OCI-M2 (cell line): ENCODE measurements around the gene RIPK1.

Experiments
- DNase-seq: peaks from one replicate; lab custom pipeline; 2025; ENCODE audit not compliant: unreplicated experiment; lab: John Stamatoyannopoulos, UW

The RIPK1 gene

DNA sequence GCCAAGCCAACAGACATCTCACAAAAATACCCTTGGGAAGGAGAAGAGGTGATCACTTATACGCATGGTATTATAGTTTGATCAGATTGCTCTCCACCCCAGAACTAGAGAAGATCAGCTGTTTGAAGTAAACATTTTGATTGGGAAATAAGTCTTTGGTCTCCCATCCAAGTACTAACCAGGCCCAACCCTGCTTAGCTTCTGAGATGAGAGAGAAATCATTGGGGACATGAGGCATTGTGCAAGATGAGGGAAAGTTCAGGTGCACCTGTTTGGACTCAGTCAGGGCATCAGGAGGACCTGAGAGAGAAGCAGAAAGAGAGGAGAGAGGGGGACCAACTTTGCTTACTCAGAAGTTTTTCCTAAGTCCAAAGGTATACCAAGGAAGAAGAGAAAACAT is 11.4 kb downstream of the RIPK1 start:
- DNase-seq, result no peak

DNA sequence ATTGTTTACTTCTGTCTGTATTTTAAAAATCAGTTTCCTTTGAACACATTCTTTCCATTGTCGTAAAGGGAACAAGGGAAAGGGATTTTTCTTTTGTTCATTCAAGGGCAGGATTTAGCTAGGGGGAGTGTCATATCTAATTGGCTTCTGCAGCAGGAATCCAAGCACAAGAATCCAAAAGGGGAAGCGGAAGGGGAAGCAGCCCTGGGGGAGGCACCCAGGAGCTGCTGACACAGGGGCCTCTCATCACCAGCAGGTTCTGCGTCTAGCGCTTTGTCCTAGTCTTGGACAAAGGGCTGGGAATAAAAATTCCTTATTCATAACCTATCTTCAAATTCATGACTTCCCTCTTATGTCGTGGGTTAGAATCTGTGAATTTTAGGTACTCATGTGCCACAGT is 13.7 kb downstream of the RIPK1 start:
- no peak for DNase-seq

DNA sequence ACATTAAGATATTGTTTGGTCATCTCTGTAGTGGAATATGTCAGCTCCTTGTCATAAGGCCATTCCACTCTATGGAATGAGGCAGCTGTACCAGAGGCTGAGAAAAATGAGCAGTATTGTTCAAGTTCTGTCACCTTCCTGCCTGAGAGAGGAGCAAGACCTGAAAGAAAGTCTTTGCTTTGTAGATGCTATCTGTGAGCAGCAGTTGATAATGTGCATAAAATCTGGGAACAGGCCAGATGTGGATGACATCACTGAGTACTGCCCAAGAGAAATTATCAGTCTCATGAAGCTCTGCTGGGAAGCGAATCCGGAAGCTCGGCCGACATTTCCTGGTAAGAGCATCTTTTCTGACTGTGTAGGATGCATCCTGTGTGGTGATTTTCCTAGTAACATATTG is 16.8 kb downstream of the RIPK1 start:
- no peak for DNase-seq

DNA sequence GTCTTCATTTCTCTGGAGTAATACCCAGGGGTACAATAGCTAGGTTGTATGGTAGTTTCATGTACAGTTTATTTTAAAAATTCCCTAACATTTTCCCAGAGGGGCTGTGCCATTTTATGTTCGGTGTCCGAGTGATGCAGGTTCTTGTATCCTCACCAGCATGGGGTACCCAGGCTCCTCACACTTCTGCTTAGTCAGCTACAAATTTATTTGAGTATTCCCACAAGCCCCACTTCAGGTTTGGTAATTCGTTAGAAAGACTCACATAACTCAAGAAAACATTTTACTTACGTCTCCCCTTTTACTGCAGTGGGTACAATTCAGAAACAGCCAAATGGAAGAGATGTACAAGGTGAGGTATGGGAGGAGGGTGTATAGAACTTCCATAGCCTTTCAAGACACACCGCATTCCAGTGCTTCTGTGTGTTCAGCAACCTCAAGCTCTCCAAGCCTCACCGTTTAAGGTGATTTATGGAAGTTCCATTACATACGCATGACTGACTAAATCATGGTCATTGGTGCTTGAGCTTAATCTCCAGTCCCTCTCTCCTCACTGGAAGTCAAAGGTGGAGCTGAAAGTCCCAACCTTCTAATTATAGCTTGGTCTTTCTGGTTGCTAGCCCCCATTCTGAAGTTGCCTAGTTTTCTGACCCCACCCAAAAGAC is 18.1 kb downstream of the RIPK1 start:
- no peak for DNase-seq

DNA sequence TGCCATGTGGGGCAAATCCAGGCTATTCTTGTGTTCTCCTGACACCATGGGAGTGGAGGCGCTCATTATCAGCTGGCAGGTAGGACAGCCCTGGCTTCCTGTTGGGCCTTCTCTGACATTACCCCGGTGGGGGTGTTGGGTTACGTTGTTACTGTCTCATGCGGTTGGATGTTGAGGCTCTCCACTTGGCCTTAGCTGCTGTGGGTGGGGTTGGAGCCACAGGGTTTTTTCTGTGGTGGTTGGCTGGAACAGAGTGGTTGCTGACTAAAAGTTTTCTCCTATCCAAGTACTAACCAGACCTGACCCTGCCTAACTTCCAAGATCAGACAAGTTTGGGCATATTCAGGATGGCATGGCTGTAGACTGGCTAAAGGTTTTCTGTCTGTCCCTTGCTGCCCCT is 20.2 kb downstream of the RIPK1 start:
- no peak for DNase-seq

DNA sequence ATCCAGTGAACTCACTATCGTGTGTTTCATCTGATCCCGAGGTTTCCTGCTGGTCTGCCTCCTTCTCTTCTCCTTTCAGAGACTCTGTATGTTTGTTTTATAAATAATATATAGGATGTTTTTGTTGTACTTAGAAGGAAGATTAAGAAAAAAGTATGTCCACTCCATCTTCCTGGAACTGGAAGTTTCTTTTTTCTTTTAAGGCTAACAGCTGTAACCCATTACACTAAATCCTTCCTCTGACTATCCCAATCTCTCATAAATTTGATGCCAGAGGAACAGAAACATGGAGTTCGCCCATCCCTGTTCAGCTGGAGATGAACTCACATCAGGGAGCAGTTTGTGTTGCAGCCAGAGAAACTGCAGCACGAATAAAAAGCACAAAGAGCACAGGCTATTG is 20.7 kb downstream of the RIPK1 start:
- DNase-seq, result no peak

DNA sequence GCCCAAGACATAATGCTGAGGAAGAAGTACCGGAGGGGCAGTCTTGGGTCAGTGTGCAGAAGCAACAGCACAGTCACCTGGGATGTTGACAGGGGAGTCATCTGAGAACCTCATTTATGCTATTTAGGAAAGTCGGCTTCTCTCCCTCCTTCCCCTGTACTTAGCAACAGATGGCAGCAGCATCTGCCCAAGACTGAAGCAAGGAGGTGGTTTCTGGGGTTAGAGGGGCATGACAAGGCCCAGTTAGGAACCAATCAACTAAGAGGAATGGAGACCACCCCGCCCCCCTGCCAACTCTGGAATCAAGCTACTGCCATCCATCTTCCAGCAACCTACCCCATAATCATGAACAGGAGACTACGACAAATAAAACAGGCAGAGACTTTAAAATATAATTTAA is 21.7 kb downstream of the RIPK1 start:
- DNase-seq, result no peak

DNA sequence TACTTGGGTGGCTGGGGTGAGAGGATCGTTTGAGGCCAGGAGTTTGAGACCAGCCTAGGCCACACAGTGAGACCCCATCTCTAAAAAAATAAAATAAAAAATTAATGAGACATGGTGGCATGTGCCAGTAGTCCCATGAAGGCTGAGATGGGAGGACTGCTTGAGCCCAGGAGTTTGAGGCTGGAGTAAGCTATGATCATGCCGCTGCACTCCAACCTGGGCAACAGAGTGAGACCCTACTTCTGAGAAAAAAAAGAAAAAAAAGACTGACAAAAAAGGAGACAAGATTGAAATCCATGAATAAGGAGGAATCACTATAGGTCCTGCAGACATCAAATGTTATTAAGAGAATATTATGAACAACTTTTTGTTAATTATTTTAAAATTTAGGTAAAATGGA is 26.5 kb downstream of the RIPK1 start:
- no peak for DNase-seq

DNA sequence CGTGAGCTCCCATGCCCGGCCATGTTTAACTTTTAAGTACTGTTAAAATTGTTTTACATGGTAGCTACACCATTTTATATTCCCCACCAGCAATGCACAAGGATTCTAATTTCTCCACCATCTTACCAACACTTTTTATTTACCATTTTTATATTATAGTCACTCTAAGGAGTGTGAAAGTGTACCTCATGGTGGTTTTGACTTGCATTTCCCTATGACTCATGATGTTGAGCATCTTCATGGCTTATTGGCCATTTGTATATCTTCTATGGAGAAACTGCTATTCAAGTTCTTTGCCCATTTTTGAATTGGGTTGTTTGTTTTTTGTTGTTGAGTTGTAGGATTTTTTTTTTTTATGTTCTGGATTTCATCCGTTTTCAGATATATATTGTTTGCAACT is 34.6 kb downstream of the RIPK1 start:
- DNase-seq, result no peak

DNA sequence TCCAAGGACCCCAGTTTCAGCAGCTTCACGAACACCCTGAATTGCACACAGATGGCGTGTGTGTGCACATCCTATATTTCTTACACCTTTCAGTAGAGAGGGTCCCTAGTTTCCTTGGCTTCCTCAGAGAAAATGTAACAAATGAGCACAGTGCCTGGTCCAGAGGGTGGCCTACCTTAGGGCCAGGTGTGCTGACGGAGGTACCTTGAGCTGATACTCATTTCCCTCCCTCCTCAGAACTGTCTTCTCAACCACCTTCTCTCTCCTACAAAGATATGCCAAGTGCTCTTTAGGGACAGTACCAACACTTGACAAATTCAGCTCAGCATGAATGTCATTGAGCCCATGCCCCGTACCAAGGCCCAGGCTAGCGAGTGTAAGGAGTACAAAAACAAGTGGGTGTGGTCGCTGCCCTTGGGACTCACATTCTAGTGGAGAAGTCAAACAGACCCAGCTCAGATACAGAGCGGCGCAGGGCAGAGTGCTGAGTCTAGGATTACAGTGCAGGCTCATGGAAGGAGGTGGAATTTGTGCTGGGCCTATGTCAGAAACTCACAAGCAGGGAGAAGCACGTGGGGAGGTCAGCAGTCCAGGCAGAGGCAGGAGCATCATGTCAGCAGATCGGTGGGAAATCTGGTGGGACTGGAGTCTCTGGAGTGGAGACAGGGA is 40.6 kb downstream of the RIPK1 start:
- no peak for DNase-seq

DNA sequence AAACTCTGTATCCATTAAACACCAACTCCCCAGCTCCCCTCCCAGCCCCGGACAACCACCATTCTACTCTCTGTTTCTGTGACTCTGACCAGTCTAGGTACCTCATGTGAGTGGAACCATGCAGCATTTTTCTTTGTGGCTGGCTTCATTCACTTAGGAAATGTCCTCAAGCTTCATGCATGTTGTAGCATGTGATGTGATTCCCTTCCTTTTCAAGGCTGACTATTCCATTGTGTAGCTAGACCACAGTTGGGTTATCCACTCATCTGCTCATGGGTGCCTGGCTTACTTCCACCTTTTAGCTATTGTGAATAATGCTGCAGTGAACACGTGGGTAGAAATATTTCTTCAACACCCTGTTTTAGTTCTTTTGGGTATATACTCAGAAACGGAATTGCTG is 41.5 kb downstream of the RIPK1 start:
- DNase-seq, result no peak

DNA sequence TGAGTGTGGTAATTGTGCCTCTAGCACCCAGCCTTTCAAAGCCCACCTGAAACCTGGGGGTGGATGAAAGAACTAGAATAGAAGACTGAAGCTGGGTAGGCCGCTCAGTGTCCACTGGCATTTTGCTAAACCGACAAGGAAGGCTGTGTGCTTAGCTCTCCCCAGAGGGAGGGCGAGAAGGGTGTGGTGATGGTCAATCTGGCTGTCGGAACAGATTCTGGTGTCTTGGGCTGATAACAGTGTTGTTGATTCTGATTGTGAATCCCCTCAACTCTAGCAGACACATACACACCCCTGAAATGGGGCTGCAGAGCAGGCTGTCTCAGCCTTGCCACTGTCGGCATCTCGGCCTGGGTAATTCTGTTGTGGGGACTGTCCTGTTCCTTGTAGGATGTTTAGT is 46.1 kb downstream of the RIPK1 start:
- DNase-seq, result no peak

DNA sequence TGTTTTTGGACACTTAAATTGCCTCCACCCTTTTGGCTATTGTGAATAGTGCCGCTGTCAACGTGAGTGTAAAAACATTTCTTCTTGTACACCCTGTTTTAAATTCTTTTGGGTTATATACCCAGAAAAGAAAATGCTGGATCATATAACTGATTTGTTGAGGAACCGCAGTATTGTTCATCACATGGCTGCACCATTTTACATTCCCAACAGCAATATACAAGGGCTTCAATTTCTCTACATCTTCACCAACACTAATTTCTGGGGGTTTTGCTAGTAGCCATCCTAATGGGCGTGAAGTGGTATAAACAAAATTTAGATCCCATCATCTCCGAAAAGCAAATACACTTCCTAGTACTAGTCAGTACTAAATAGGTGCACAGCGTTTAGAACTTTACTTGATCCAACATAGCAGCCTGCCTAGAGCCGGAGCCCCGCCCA is 49.6 kb downstream of the RIPK1 start:
- peak; percentile 90 for DNase-seq

DNA sequence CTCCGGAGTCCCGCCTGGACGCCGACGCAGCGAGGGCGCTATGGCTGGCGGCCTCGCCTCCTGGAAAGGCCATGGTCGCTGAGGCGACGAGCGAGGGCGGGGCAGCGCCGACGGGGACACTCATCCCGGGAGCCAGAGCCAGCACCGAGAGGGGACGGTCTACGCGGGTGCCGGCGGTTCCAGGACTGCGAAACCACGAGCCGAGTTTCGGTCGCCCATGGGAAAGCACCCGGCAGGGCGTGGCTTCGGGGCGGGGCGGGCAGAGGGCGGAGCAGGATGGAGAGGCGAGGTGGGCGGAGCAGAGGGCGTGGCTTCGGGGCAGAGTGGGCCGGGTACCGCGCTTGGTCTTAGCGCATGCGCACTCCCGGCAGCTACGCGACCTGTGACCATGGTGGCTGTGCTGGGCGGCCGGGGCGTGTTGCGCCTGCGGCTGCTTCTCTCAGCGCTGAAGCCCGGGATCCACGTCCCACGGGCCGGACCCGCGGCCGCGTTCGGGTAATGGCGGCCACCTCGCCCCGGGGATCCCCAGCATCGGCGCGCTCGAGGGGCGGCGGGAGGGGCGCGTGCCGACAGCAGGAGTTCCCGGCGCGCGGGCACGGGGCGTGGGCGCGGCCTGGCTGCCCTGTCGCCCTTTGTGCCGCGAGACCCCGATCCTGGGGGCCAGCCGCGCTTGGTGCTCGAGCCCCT is 50.2 kb downstream of the RIPK1 start, which contains the start of gene BPHL:
Gene BPHL, plus strand, starts transcription at position 359 of the 687 bp plus-strand sequence. Its CDS starts 30 bp downstream, at position 389.
- peak; percentile 90 for DNase-seq

DNA sequence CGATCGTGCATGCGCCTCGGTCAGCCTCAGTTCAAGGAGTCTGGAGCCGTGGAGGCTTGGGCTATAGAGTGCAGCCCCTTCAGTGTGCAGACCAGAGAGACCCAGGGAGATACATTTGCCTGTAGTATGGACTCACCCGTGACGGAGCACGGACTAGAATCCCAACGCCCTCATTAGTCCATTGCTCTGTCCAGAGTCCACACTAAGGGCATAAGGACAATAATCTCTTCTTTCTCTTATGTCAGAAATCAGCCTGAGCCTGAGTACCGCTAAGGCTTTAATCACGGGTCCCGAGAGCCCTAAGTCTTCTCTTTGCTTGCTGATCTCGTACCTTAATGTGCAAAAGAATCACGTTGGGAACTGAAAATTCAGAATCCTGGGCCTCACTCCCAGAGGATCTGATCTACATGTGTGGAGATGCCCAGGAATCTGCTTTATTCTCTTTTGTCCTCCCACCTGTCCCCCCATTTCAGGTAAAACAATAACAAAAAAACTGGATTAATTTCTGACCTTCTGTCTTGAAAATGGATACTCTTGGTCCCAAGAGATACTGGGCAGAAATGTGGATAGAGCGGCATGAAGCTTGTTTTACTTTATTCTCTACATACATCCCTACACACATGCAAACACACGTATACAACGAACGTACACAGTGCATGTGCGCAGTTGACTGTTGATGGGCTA is 50.9 kb downstream of the RIPK1 start:
- DNase-seq, result no peak

DNA sequence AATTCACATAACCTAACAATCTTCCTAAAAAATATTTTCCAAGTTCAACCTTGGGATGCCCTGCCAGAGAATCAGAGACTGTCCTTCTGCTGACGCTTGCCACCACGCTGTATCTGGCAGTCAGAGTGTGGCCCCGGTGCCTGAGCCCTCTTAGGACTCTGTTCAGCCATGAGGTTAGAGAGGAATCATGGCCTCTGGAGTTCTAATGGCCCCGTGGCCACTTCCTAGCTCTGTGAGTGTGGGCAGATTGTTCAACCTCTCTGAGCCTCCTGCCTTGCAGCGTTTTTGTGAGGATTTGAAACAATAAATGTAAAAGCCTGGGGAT is 52.4 kb downstream of the RIPK1 start:
- no peak for DNase-seq

DNA sequence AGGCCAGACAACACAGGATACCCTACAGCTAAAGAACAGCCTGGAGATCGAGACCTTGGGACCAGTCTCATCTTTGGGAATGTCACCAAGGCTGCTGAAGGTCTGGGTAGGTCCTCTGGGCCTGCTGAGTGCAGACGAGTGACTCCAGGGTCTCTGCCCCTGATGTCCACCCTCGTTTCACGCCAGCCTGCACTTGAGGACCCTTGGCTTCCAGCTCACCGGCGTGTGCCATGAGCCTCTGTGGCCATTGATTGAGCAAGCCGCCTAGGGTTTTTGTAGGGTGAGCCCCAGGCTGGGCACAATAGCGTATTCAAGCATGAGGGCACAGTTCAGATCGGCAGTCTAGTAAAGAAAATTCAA is 54.5 kb downstream of the RIPK1 start:
- no peak for DNase-seq

DNA sequence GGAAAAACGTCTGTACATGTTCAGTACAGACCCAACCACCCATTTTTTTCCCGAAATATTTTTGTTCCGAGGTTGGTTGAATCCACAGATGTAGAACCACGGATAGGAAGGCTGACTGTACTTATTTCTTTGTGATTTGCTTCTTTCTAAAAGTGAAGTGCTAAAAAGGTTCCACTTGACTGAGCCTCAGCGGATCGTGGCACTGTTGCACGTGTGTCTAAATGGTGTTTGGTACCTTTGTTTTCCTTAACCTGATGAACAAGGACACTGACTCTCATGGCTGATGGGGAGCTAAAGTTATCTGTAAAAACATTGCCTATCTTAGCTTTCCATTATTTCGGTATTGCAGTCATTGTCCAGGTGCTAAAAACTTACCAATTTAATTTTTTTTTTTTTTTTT is 56.4 kb downstream of the RIPK1 start:
- DNase-seq, result no peak

DNA sequence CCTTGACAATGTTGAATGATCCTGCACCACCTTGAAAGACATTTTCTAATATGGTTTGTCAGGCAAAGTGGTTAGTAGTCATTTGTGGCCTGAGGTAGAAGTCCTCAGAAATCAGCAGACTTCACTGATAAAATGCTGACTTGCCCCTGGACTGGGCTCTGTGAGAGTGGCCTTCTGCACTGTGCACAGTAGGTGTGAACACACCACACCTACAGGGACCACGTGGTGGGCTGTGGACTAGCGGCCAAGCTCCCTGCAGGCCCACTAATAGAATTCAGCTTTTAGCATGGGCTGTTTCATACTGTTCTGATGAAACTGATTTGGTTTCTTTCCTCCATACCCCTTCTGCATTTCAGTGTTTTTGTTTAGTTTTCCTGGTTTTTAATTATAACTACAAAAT is 57.5 kb downstream of the RIPK1 start:
- no peak for DNase-seq

DNA sequence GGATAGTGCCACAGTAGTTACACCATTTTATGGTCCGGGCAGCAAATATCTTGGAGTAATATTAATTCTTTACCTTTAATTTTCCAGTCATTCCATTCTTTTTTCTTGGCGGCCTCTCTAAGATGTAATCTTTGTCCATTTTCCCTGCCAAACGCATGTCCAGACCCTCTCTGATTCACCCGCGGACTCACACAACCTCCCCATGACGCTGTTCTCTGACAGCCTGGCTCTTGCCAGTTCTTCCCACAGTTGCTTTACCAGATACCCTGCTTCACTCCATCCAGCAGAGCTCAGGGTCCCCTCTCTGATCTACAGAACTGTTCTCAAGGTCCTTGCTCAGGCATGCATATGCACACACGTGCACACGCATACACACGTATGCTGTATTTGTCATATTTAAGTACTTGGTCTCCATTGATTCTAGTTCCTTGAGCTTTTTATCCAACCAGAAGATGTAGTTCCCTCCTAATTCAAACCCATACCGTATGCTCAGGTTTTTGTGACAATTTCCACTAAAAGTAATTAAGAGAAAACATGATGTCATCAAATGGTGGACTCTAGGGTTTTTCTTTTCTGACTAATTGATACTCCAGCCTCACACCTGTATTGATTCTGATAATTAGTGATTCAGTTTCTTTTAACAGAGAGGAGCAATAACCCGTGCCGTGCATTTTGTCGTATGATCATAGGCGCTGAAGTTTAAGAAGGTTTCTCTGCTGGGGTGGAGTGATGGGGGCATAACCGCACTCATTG is 60.2 kb downstream of the RIPK1 start:
- DNase-seq, result no peak

DNA sequence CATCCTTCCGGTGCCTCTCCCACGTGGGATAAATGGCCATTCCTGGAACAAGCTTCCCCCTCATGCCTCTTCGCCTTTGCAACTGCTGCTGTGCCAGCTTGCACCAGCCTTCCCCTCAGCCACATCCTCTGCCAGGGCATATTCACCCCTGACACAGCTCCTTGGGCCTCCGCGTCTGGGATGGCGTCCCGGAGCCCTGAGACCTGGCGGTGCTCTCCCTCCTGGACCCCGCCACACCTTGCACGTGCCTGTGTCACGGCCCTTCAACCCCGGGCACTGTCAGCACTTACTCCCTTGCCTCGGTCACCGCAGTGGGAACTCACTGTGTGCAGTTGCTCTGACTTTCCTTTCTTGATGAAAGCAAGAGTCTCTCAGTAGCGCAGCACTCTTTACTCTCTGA is 63.4 kb downstream of the RIPK1 start:
- no peak for DNase-seq
